Measurements from ENCODE around the gene EPHA8. TPM values are rescaled to one million over a fixed set of nuclear protein-coding genes. Genes with fewer than 3 reads are reported as not detected.

The EPHA8 gene
- total RNA-seq, 1 experiment from 2014 or later = not detected

DNA sequence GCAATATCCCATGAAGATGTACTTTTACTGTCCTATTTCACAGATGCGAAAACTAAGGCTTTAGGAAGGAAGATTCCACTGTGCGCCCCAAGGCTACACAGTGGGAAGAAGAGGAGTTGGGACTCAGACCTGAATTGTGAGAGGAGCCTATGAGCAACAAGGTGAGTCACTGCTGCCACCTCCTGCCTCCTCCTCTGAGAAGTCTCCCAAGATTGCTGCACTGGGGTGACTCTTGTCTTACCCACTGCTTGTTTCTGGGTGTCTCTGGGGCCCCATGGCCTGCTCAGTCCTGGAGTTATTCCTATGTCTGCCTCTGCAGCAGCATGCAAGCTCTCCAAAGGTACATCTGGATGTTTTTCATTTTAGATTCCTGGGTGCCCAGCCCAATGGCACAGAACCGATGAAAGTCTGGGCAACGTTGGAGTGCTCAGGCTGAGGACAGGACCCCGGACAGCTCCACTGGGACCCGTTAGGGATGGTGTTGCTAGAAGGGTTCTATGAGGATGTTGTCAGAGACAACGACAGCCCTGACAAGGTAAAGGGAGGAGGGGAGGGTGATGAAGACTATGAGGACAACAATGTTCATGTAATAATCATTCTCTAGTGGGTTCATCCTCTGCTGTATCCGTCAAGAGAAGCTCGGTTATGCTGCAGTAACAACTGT is 62.1 kb downstream of the EPHA8 start:
- BruUV-seq (replicated peaks) = no TSS peak
- POLR2A ChIA-PET (ENCODE audit: unreplicated experiment) = no interaction called here
- no peaks in the 10 kb centered on the region for H3F3A ChIP-seq (ENCODE audit: insufficient read depth, low read depth)
- peaks cover 67% of the 10 kb centered on the region for H3K27me3 ChIP-seq (ENCODE audit: insufficient read depth, low read depth)
- no peak for TF ChIP-seq EZH2 (IDR thresholded peaks at IDR 0.05; ENCODE audit: low read depth)
- no peak overlapping the region for H2AFZ ChIP-seq
- no peak overlapping the region for H3K27ac ChIP-seq
- H3K9me2 ChIP-seq (ENCODE audit: insufficient read depth) = no peaks in the 10 kb centered on the region
- no peaks in the 10 kb centered on the region for H4K20me1 ChIP-seq (ENCODE audit: insufficient read depth)
- CTCF ChIA-PET = no interaction called here
- no peak for DNase-seq
- H3K4me2 ChIP-seq = no peak overlapping the region
- H3K9me3 ChIP-seq (ENCODE audit: insufficient read depth, low read depth) = no peaks in the 10 kb centered on the region
- H3K79me2 ChIP-seq (ENCODE audit: low read depth) = no peaks in the 10 kb centered on the region
- no peak overlapping the region for H3K4me3 ChIP-seq
- H3K4me1 ChIP-seq (replicated peaks; ENCODE audit: insufficient read depth) = no peaks in the 10 kb centered on the region
- no peaks in the 10 kb centered on the region for H3K36me3 ChIP-seq (ENCODE audit: low read depth)
- intact Hi-C loops (cut with micrococcal nuclease; ENCODE audit: unreplicated experiment) = no loop called here

DNA sequence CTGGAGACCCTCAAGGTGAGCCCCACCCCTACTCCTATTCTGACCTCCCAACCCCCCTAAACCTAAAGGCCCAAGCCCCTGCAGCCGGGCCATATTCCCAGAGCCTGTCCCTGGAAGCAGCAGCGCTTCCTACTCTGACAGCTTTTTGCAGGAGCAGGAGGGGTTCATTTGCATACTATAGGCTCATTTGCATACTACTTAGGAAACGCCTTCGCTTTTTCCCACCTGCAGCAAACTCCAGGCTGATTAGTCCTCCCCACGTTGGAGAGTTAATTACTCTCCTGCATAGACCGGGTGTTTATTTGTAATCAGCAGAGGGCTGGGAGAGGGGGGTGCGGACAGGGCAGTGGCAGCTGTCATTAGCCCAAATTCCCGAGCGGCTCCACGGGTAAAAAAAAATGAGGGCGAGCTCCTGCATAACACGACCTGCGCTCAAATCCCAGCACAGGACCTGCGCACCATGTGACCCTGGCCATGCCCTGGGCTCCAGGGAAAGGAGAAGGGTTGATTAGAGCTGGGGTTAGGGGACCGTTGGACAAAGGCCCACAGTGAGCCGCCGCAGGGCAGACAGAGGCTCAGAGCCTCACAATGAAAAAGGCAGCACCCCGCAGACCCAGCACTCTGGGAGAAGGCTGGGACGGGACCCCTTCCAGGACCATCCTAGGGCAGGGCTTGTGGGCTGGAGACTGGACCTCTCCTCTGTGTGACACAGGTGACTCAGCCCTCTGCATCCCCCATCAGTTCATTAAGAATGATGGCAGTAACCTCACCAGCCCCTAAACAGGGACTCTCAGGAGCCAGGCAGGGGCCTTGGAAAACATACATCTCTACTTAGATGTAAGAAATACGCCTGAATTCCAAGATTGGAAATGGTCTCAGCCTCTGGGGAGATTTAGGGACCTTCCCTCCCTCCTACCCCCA is 63.2 kb downstream of the EPHA8 start:
- H3F3A ChIP-seq (ENCODE audit: insufficient read depth, low read depth) = no peaks in the 10 kb centered on the region

DNA sequence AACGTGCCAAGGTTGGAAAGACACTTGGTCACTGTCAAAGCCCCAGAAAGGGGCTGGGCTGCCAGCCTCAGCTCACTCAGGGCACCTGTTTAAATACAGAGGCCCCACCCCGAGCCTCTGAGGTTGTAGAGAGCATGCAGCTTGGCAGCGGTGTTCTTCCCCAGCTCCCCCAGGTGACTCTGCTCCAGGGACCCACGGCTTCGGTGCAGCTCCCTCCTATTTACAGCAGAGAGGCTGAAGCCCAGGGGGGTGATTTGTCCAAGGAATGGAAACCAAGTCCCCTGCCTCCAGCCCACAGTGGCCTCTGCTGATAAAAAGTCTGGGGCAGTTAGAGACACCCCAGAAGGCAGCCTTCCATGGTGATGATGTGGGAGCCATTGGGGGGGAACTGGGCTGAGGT is 64.0 kb downstream of the EPHA8 start:
- TF ChIP-seq, protein P1, sequence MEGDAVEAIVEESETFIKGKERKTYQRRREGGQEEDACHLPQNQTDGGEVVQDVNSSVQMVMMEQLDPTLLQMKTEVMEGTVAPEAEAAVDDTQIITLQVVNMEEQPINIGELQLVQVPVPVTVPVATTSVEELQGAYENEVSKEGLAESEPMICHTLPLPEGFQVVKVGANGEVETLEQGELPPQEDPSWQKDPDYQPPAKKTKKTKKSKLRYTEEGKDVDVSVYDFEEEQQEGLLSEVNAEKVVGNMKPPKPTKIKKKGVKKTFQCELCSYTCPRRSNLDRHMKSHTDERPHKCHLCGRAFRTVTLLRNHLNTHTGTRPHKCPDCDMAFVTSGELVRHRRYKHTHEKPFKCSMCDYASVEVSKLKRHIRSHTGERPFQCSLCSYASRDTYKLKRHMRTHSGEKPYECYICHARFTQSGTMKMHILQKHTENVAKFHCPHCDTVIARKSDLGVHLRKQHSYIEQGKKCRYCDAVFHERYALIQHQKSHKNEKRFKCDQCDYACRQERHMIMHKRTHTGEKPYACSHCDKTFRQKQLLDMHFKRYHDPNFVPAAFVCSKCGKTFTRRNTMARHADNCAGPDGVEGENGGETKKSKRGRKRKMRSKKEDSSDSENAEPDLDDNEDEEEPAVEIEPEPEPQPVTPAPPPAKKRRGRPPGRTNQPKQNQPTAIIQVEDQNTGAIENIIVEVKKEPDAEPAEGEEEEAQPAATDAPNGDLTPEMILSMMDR (conservative IDR thresholded peaks at IDR 0.05) = no peak
- TF ChIP-seq EZH2 (IDR thresholded peaks at IDR 0.05; ENCODE audit: low read depth) = no peak
- no peak overlapping the region for H3K27ac ChIP-seq
- no peaks in the 10 kb centered on the region for H4K20me1 ChIP-seq (ENCODE audit: insufficient read depth)
- no peaks in the 10 kb centered on the region for H3K4me1 ChIP-seq (replicated peaks; ENCODE audit: insufficient read depth)
- intact Hi-C loops (cut with micrococcal nuclease; ENCODE audit: unreplicated experiment) = no loop called here
- no TSS peak for BruUV-seq (replicated peaks)
- H3K9me3 ChIP-seq (ENCODE audit: insufficient read depth, low read depth) = no peaks in the 10 kb centered on the region
- ChIA-PET POLR2A (ENCODE audit: unreplicated experiment) (interaction anchor here (0.6 to 0.7 kb wide), 2 partner anchors 433 to 634 kb away, joined by 3 to 7 read pairs; no protein-coding TSS in a partner anchor), CTCF (no interaction called here)
- peaks cover 53% of the 10 kb centered on the region for H3K27me3 ChIP-seq (ENCODE audit: insufficient read depth, low read depth)
- H3F3A ChIP-seq (ENCODE audit: insufficient read depth, low read depth) = no peaks in the 10 kb centered on the region
- DNase-seq = no peak
- no peak overlapping the region for H2AFZ ChIP-seq
- H3K4me2 ChIP-seq = no peak overlapping the region
- no peaks in the 10 kb centered on the region for H3K36me3 ChIP-seq (ENCODE audit: low read depth)
- H3K9me2 ChIP-seq (ENCODE audit: insufficient read depth) = no peaks in the 10 kb centered on the region
- H3K4me3 ChIP-seq = no peak overlapping the region
- no peaks in the 10 kb centered on the region for H3K79me2 ChIP-seq (ENCODE audit: low read depth)

More for the DNA sequence above, 63.2 kb downstream of the EPHA8 start:
- Histone ChIP-seq H3K79me2 (ENCODE audit: low read depth) (no peaks in the 10 kb centered on the region), H3K36me3 (ENCODE audit: low read depth) (no peaks in the 10 kb centered on the region), H3K9me3 (ENCODE audit: insufficient read depth, low read depth) (no peaks in the 10 kb centered on the region), H4K20me1 (ENCODE audit: insufficient read depth) (no peaks in the 10 kb centered on the region), H3K27me3 (ENCODE audit: insufficient read depth, low read depth) (peaks cover 62% of the 10 kb centered on the region), H3K27ac (no peak overlapping the region), H3K4me2 (no peak overlapping the region), H3K9me2 (ENCODE audit: insufficient read depth) (no peaks in the 10 kb centered on the region), H3K4me1 (replicated peaks; ENCODE audit: insufficient read depth) (no peaks in the 10 kb centered on the region), H3K4me3 (no peak overlapping the region), H2AFZ (no peak overlapping the region)
- TF ChIP-seq EZH2 (IDR thresholded peaks at IDR 0.05; ENCODE audit: low read depth) = no peak
- TF ChIP-seq, protein P1 (conservative IDR thresholded peaks at IDR 0.05) = no peak
- no peak for DNase-seq
- intact Hi-C loops (cut with micrococcal nuclease; ENCODE audit: unreplicated experiment) = no loop called here
- POLR2A ChIA-PET (ENCODE audit: unreplicated experiment) = interaction anchor here (0.6 to 0.7 kb wide), 2 partner anchors 433 to 635 kb away, joined by 3 to 7 read pairs; no protein-coding TSS in a partner anchor
- CTCF ChIA-PET = no interaction called here
- BruUV-seq (replicated peaks) = no TSS peak
